Measurements from ENCODE around the gene DCUN1D1.

DNA sequence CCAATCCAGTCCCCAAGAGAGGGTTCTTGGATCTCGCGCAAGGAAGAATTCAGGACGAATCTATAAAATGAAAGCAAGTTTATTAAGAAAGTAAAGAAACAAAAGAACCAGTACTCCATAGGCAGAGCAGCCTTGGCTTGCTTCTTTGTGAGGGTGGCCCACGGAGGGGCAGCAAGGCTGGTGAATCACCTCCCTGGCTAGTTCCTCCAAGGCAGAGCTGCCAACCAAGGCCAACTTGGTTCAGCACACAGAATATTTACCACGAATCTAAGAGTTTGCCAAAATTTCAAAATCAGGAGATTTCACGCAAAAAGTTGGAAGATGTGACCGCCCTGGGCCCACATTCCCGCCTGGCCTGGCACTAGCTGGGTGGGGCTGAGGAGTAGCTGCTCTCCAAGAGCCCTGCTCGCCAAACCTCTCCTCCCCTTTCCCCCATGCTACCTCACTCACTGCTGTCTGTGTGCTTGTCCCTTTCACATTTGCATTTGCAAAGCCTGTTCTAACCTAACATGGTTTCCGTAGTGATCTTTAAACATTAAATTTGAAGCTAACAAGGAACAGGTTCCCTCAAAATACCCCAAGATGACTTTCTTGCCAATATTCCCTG lies 26.2 kb upstream of the DCUN1D1 start:
- TF ChIP-seq, protein P1, sequence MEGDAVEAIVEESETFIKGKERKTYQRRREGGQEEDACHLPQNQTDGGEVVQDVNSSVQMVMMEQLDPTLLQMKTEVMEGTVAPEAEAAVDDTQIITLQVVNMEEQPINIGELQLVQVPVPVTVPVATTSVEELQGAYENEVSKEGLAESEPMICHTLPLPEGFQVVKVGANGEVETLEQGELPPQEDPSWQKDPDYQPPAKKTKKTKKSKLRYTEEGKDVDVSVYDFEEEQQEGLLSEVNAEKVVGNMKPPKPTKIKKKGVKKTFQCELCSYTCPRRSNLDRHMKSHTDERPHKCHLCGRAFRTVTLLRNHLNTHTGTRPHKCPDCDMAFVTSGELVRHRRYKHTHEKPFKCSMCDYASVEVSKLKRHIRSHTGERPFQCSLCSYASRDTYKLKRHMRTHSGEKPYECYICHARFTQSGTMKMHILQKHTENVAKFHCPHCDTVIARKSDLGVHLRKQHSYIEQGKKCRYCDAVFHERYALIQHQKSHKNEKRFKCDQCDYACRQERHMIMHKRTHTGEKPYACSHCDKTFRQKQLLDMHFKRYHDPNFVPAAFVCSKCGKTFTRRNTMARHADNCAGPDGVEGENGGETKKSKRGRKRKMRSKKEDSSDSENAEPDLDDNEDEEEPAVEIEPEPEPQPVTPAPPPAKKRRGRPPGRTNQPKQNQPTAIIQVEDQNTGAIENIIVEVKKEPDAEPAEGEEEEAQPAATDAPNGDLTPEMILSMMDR (IDR thresholded peaks at IDR 0.05), result no peak
- TF ChIP-seq POLR2A (IDR thresholded peaks at IDR 0.05), result no peak
